ENCODE data around the gene TMEM132D. TPM values are rescaled to one million over a fixed set of nuclear protein-coding genes. Genes with fewer than 3 reads are reported as not detected.

The TMEM132D gene
- total RNA-seq, 4 donors from 2014 or later = 0.35 TPM; not detected in 3

- H3K36me3 ChIP-seq = no peaks in the 10 kb centered on the region
- intact Hi-C loops (cut with DNase I; ENCODE audit: low total_unique reads) = no loop called here
- TF ChIP-seq POLR2A (IDR thresholded peaks at IDR 0.05) (no peak), CTCF (IDR thresholded peaks at IDR 0.05) (no peak)
Observed at GRCh38 chr12:129331356-129332085, 572.3 kb downstream of the TMEM132D start.

GRCh38 chr12:129328235-129328634 is 575.6 kb downstream of the TMEM132D start:
- Histone ChIP-seq H3K4me3 (no peak overlapping the region), H3K9me3 (no peaks in the 10 kb centered on the region), H3K4me1 (no peaks in the 10 kb centered on the region), H3K27ac (no peak overlapping the region), H3K36me3 (no peaks in the 10 kb centered on the region), H3K27me3 (no peaks in the 10 kb centered on the region)
- DNase-seq = no peak
- no peak for TF ChIP-seq POLR2A (IDR thresholded peaks at IDR 0.05)
- TF ChIP-seq CTCF (IDR thresholded peaks at IDR 0.05) = no peak
- intact Hi-C loops (cut with DNase I; ENCODE audit: low total_unique reads) = no loop called here

More at GRCh38 chr12:129331356-129332085, 572.3 kb downstream of the TMEM132D start:
- Histone ChIP-seq H3K27me3 (no peaks in the 10 kb centered on the region), H3K4me3 (no peak overlapping the region), H3K9me3 (no peaks in the 10 kb centered on the region), H3K27ac (no peak overlapping the region), H3K4me1 (no peaks in the 10 kb centered on the region)
- no peak for DNase-seq

- no peaks in the 10 kb centered on the region for H3K36me3 ChIP-seq
- no peak overlapping the region for H3K27ac ChIP-seq
- no peaks in the 10 kb centered on the region for H3K4me1 ChIP-seq
- no peaks in the 10 kb centered on the region for H3K27me3 ChIP-seq
- intact Hi-C loops (cut with DNase I; ENCODE audit: low total_unique reads) = no loop called here
- DNase-seq = no peak
- H3K9me3 ChIP-seq = no peaks in the 10 kb centered on the region
- H3K4me3 ChIP-seq = no peak overlapping the region
- TF ChIP-seq CTCF (IDR thresholded peaks at IDR 0.05) (no peak), POLR2A (IDR thresholded peaks at IDR 0.05) (no peak)
Observed at GRCh38 chr12:129325566-129325965, 578.3 kb downstream of the TMEM132D start.

GRCh38 chr12:129312048-129312447 is 591.8 kb downstream of the TMEM132D start:
- intact Hi-C loops (cut with DNase I; ENCODE audit: low total_unique reads) = no loop called here

More at GRCh38 chr12:129312048-129312447, 591.8 kb downstream of the TMEM132D start:
- no peak for DNase-seq
- no peak overlapping the region for H3K4me3 ChIP-seq
- no peaks in the 10 kb centered on the region for H3K36me3 ChIP-seq
- TF ChIP-seq CTCF (IDR thresholded peaks at IDR 0.05) (no peak), POLR2A (IDR thresholded peaks at IDR 0.05) (no peak)
- H3K9me3 ChIP-seq = no peaks in the 10 kb centered on the region
- no peaks in the 10 kb centered on the region for H3K27me3 ChIP-seq
- H3K27ac ChIP-seq = no peak overlapping the region
- no peaks in the 10 kb centered on the region for H3K4me1 ChIP-seq
